GM12891 (cell line): Measurements from ENCODE around the gene UBXN11.

Experiments
- DNase-seq: peaks from one replicate; pipeline ENCODE4 v3.0.0; 2011; ENCODE audit warnings: low spot score; ENCODE audit not compliant: insufficient read length
- FAIRE-seq: peaks from 2 replicates; lab custom pipeline; 2011; peaks lifted over from hg19 to GRCh38; lab: Jason Lieb, UNC
- PAX5 ChIP-seq: IDR thresholded peaks from 2 replicates; pipeline ENCODE4 v1.6.1; 2011; ENCODE audit warnings: low read length, moderate library complexity, mild to moderate bottlenecking; ENCODE audit not compliant: insufficient read depth, severe bottlenecking
- POLR2A ChIP-seq: IDR thresholded peaks from 2 replicates; pipeline ENCODE4 v1.6.1; 2011; ENCODE audit warnings: low read depth, low read length, control low read depth
- POLR2AphosphoS5 ChIP-seq: IDR thresholded peaks from 2 replicates; pipeline ENCODE4 v1.6.1; 2011; ENCODE audit warnings: low read depth, low read length, control low read depth
- POU2F2 ChIP-seq: IDR thresholded peaks from 2 replicates; pipeline ENCODE4 v1.6.1; 2011; ENCODE audit warnings: low read depth, mild to moderate bottlenecking, control low read depth, low read length, moderate library complexity
- SPI1 ChIP-seq: IDR thresholded peaks from 2 replicates; pipeline ENCODE4 v1.6.1; 2011; ENCODE audit warnings: low read depth, low read length, control low read depth
- TAF1 ChIP-seq: IDR thresholded peaks from 2 replicates; pipeline ENCODE4 v1.6.1; 2011; ENCODE audit warnings: low read depth, low read length, control low read depth

UBXN11 gene

DNA sequence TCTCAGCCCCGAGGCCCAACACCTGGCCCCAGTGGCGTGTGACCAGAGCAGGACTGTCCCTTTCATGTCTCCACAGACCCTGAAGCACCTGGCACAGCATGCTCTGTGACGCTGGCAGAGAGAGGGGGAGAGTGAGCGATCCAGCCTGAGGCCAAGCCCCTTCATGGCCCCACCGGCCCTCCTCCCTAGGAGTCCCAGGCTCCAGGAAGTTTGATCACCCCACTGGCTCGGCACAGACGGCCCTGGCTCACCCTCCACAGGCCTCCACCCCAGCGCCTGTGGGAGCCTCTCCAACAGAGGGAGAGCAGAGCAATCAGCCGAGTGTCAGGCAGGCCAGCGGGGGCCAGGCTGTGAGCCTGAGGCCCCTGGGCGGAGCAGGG lies 15.6 kb downstream of the UBXN11 start:
- no peak for DNase-seq

DNA sequence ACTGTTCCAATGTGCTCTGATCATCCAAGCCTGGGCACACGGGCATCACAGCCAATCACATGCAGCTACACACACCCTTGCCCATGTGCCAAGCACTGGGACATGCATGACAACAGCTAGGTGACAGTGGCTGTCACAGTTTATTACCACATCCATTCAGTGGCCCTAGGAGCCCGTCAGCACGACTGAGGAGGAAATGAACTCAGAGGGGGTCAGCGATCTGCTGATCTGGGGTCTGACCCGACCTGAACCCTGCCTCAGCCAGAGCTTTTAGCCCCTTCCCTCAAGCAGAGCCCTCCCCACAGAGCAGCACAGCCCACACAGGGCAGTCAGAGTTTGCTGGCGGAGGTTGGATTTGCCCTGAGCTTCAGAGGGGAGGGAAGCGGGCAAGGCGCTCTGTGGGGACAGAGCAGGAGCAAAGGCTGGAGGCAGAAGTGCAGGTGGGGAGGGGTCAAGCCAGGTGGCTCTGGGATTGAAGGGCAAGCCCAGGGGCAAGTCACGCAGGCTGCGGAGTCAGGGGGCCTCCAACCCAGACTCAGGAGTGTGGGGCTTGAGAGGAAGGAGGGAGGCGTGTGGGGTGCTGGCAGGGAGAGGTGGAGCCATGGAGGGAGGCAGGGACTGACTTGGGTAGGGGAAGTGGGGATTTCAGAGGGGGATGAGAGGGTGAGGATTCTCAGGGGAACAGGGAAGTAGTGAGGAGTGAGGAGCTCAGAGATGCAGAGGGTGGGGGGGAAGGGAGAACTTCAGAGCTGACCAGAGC lies 16.1 kb downstream of the UBXN11 start:
- peak; percentile 89 for FAIRE-seq
- peak; percentile 33; the same call in 1 of the 2 replicates for TF ChIP-seq SPI1
- no peak for TF ChIP-seq POLR2AphosphoS5
- TF ChIP-seq PAX5, result no peak
- DNase-seq, result no peak

More for the DNA sequence above, 15.6 kb downstream of the UBXN11 start:
- no peak for FAIRE-seq
- TF ChIP-seq PAX5 (no peak), POLR2AphosphoS5 (no peak), POU2F2 (no peak), POLR2A (no peak)

- TF ChIP-seq TAF1 (no peak), PAX5 (peak; percentile 68), POU2F2 (0 out of 2 replicates have a peak, but pooled peaks have one; percentile 24), POLR2A (peak; percentile 73), POLR2AphosphoS5 (peak; percentile 24; the same call in 1 of the 2 replicates), SPI1 (peak; percentile 91)
- peak; percentile 73 for DNase-seq
- no peak for FAIRE-seq
These were observed 17.0 kb downstream of the UBXN11 start for GRCh38 chr1:26289158-26290059.

- DNase-seq (no peak), FAIRE-seq (no peak)
- peak; percentile 92 for TF ChIP-seq SPI1
- no peak for TF ChIP-seq POLR2AphosphoS5
These were observed 18.0 kb downstream of the UBXN11 start for GRCh38 chr1:26288311-26288941.

- no peak for DNase-seq
- no peak for TF ChIP-seq SPI1
- TF ChIP-seq POLR2A, result no peak
- no peak for TF ChIP-seq POLR2AphosphoS5
- no peak for TF ChIP-seq TAF1
- no peak for TF ChIP-seq PAX5
- no peak for TF ChIP-seq POU2F2
- no peak for FAIRE-seq
These were observed 18.6 kb downstream of the UBXN11 start for GRCh38 chr1:26287811-26288210.

- peak; percentile 92 for FAIRE-seq
These were observed 19.3 kb downstream of the UBXN11 start for GRCh38 chr1:26287033-26287711.

GRCh38 chr1:26286064-26286416 lies 20.4 kb downstream of the UBXN11 start:
- FAIRE-seq (no peak), DNase-seq (no peak)
- TF ChIP-seq POU2F2 (no peak), SPI1 (no peak), POLR2A (no peak), PAX5 (no peak), TAF1 (no peak)

More at GRCh38 chr1:26287033-26287711, 19.3 kb downstream of the UBXN11 start:
- peak; percentile 55 for DNase-seq
- TF ChIP-seq SPI1 (0 out of 2 replicates have a peak, but pooled peaks have one; percentile 21), PAX5 (no peak)

GRCh38 chr1:26285366-26286063 lies 20.9 kb downstream of the UBXN11 start:
- FAIRE-seq (no peak), DNase-seq (no peak)
- no peak for TF ChIP-seq TAF1
- TF ChIP-seq POLR2A, result no peak
- no peak for TF ChIP-seq PAX5
- no peak for TF ChIP-seq POU2F2
- no peak for TF ChIP-seq POLR2AphosphoS5
- no peak for TF ChIP-seq SPI1
